ENCODE data around the gene TLCD2. TPM values are rescaled to one million over a fixed set of nuclear protein-coding genes. Genes with fewer than 3 reads are reported as not detected.

Gene TLCD2
- total and polyA plus RNA-seq, 2 of the 13 experiments (the other 11 are each of a cell fraction or from before 2014, with no cell fraction given), result 0.90 to 1.1 TPM

- TF ChIP-seq REST (IDR thresholded peaks at IDR 0.05; ENCODE audit: borderline replicate concordance in 1 of 2, low read depth in 1 of 2, low read length in 2 of 2) (peak in 1 of 2 experiments; percentile 36; a peak in 1 of 4 replicates), SP1 (IDR thresholded peaks at IDR 0.05) (no peak), SP1 (CRISPR knock-in tag; IDR thresholded peaks at IDR 0.05) (peak; percentile 86), MEF2D (CRISPR knock-in tag; IDR thresholded peaks at IDR 0.05) (peak; percentile 19; the same call in 1 of the 2 replicates), TCF12 (IDR thresholded peaks at IDR 0.05) (no peak), TCF12 (CRISPR knock-in tag; IDR thresholded peaks at IDR 0.05) (peak; percentile 70; the same call in 1 of the 2 replicates), RXRA (CRISPR knock-in tag; IDR thresholded peaks at IDR 0.05) (peak; percentile 82), RARA (CRISPR knock-in tag; IDR thresholded peaks at IDR 0.05) (peak; percentile 84), ETV5 (CRISPR knock-in tag; IDR thresholded peaks at IDR 0.05; ENCODE audit: borderline replicate concordance) (peak; percentile 53; the same call in 1 of the 2 replicates), ZNF121 (CRISPR knock-in tag; IDR thresholded peaks at IDR 0.05) (peak; percentile 97), TGIF2 (CRISPR knock-in tag; IDR thresholded peaks at IDR 0.05) (peak; percentile 49; the same call in 1 of the 2 replicates), MIER3 (CRISPR knock-in tag; IDR thresholded peaks at IDR 0.05; ENCODE audit: borderline replicate concordance) (0 out of 2 replicates have a peak, but pooled peaks have one; percentile 29), CCDC6 (CRISPR knock-in tag; IDR thresholded peaks at IDR 0.05) (peak; percentile 79), ZIK1 (CRISPR knock-in tag; IDR thresholded peaks at IDR 0.05; ENCODE audit: borderline replicate concordance, low read depth) (no peak), RCOR2 (CRISPR knock-in tag; IDR thresholded peaks at IDR 0.05) (0 out of 2 replicates have a peak, but pooled peaks have one; percentile 18), BCL6 (CRISPR knock-in tag; IDR thresholded peaks at IDR 0.05) (peak; percentile 78), ZNF792 (CRISPR knock-in tag; IDR thresholded peaks at IDR 0.05) (peak; percentile 36; the same call in 1 of the 2 replicates), NFE2L1 (CRISPR knock-in tag; IDR thresholded peaks at IDR 0.05; ENCODE audit: borderline replicate concordance) (peak; percentile 48; the same call in 1 of the 2 replicates), SOX5 (CRISPR knock-in tag; IDR thresholded peaks at IDR 0.05; ENCODE audit: borderline replicate concordance) (peak; percentile 60; the same call in 1 of the 2 replicates), ARID5B (CRISPR knock-in tag; IDR thresholded peaks at IDR 0.05) (peak; percentile 73), ARNT2 (CRISPR knock-in tag; IDR thresholded peaks at IDR 0.05; ENCODE audit: low read depth) (0 out of 2 replicates have a peak, but pooled peaks have one; percentile 65), NFE2L2 (IDR thresholded peaks at IDR 0.05; ENCODE audit: low read length) (peak; percentile 88), MAFG (CRISPR knock-in tag; IDR thresholded peaks at IDR 0.05) (peak; percentile 97), XBP1 (CRISPR knock-in tag; IDR thresholded peaks at IDR 0.05) (no peak)
Measured at GRCh38 chr17:1714427-1714979, 4.3 kb upstream of the TLCD2 start (continued).

Data from HepG2 (cell line).